A549 treated with RU486 at 1 μM for 4 hours (cell line): ENCODE measurements around the gene LRRTM1. TPM values are rescaled to one million over a fixed set of nuclear protein-coding genes. Genes with fewer than 3 reads are reported as not detected.

Source experiments
- total RNA-seq: library from RNA; stranded (reverse); fragments of 200-300 nt; extraction: Qiagen RNA extraction; gene quantifications from 5 replicates; pipeline ENCODE4 v1.2.3, GENCODE V29; 2022; ENCODE audit warnings: low read depth

LRRTM1 gene
- total RNA-seq: not detected in 5 replicates

GRCh38 chr2:80303909-80304837 lies at the start of gene LRRTM1:
LRRTM1 (minus strand) TSS chr2:80304752; CDS start chr2:80303819, 933 bp downstream.

